Measurements from ENCODE around the gene DLG4.
"Not testable (repeated sequence)": the region's sequence is repeated elsewhere in the genome, so short reads cannot be mapped to it uniquely, and the experiment has no call there.

Gene DLG4

DNA sequence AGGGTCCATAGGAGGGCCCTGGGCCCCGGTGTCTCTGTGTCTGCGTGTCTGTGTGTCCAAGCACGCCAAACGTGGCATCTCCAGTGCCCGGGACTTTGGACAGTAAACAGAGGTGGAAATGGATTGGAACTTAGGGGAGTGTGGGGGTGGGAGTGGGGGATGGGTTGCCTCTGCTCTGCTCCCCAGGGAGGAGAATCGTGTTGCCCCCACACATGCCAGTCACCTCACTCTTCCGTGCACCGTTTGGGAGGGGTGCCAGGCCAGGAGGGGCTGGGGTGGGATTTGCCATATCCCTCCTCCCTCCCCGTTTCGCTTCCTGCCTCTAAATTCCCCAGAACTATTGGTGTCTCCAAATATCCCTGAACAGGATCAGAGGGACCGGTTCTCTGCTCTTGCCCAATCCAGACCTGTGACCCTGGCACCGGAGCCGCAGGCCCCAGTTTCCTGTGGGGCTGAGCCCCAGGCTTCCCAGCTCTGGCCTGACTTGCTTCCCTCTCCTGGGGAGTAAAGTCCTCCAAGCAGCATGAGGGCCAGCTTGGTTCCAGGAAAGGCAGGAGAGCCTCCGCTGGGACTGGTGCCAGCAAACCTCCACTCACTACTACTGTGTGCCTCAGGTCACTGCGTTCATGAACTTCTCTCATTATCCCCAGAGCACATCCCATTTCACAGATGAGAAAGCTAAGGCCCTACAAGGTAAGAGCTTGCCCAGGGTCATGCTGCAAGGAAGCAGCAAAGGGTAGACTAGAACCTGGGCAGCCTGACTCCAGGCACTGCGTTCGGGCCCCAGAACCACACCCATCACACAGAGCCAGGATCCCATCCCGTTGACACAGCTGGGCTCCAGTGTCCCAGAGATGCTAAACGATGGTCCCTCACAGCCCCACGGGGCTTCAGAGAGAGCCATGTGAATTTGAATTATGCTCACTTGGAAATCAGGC is 40.0 kb downstream of the DLG4 start, which contains the start of gene ASGR1:
Gene ASGR1, minus strand, starts transcription at position 54 of the 938 bp plus-strand sequence. CDS start 807 bp downstream, outside the sequence.
- DNase-seq = no peak

DNA sequence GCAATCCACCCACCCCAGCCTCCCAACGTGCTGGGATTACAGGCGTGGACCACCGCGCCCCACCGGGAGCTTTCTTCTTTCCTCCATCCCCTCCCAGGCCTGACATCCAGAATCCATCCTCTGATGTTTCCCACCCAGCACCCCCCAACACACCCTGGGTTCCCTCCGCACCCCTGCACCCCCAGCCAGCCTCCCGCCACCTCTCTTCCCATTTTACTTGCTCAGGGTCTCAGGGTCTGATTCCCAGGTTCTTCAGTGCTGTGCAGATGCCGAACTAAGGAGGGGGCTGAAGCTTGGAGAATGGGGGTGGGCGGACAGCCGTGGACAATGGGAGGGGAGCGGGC is 40.7 kb downstream of the DLG4 start:
- DNase-seq = no peak

DNA sequence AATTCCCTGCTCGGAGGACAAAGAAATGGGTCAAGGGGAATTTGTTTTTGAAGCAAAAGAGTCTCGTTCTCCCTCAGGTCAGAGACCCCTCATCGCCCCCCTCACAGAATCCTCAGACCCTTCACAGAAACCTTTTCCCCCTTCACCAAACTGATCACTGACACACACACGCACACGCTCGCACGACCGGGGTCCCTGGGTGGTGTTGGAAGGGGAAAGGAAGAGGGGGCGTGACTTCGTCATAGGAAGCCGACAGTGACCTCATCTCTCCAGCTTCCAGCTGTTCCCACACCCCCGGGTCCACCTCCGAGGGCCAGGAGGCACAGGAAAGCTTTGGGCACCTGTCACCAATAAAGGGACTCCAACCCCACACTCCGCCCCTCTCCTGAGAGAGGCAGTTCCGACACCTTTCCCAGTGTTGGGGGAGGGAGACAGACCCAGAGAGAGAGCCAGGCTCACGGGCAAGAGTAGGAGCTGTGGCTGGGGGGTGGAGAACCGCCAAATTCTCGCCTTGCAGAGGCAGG is 41.6 kb downstream of the DLG4 start:
- peak; percentile 38 to 65 for DNase-seq

DNA sequence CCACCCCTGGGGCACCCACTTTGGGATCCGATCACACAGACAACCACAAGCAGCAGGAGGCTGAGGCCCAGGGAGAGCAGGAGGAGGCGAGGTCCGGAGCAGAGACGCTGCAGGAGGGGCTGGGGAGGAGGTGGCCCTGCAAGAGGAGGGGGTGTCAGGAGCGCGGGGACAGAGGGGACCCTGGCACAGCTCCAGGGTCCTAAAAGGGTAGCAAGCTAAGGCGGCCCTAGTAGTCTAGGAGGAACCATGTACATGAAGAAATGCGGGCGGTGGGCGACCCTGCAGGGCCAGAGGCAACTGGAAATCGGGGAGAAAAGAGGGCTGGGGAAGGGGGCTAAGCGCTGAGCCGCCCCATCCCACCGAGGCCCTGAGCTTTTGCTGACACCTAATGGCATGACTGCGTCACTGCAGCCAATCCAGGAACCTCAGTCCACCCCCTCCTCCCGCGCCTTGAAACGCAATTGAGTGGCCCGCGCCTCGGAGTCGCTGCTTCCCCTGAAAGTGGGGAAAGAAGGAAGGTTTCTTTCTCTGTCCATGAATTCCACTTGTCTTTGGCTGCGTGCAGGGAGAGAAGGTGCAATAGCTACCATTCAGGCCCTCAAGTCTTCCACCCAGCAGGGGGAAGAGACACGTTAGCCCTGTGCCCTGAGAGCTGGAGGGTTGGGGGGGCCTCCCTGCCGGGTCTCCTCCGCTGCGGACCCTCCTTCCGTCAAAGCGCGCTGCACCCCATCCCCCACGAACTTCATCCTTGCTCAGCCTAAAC is 42.3 kb downstream of the DLG4 start:
- DNase-seq = peak; percentile 74 to 81

DNA sequence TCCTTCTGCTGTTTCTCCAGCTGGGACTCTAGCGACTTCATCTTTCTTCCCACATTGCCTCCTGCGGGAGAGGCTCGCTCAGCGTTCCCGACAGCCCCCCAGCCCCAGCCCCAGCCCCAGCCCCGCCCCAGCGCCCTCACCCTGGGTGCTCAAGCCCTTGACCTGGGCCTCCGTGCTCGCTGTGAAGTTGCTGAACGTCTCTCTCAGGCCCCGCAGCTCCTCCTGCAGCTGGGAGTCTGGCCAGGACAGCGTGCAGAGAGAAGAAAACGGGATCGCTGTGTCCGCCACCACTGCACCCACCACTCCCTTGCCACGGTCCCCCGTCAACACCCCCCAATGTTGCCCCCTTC is 42.8 kb downstream of the DLG4 start:
- DNase-seq = peak in 1 of 2 experiments; percentile 10

DNA sequence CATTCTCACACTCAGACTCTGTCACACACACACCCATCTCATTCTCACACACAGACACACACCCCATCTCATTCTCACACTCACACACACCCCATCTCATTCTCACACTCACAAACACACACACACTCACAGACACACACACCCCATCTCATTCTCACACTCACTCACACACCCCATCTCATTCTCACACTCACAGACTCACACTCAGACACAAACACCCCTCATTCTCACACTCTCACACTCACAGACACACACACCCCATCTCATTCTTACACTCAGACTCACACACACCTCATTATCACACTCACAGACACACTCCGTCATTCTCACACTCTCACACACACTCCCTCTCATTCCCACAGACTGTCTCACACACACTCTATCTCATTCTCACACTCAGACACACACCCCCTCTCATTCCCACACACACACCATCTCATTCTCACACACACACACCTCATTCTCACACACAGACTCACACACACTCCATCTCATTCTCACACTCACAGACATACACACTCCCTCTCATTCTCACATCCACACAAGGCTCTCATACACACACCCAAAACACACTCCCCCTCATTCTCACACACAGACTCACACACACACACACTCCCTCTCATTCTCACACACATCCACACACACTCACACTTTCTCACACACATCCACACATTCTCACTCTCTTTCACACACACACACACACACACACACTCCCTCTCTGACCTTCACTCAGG is 43.4 kb downstream of the DLG4 start:
- no peak for DNase-seq

DNA sequence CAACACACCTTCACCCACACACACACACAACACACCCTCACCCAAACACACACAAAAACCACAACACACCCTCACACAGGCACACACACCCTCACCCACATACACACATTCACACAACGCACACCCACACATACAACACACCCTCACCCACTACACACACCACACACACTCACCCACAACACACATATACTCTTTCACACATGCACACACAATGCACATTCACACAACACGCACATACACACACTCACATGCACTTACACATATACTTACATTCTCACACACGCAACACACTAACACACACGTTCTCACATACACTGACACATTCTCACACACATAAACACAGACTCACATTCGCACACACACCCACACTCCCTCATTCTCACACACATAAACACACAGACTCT is 44.3 kb downstream of the DLG4 start:
- no peak for DNase-seq

DNA sequence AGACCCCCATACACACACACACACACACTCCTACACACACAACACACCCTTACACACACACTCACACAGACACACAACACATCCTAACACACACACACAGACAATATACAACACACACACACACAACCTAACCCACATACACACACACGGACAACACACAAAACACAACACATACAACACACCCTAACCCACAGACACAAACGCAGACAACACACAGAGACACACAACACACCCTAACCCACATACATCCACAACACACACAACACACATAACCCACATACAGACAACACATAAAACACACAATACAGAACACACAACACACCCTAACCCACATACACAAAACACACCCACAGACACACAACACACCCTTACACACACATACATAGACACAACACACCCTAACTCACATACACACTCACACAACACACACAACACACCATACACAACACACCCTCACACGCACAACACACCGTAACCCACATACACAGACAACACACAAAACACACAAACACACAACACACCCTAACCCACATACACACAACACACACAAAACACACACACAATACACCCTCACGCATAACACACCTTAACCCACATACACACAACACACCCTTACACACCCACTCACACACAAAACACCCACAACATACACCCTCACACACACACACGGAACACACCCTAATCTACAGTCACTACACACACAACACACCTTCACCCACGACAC is 44.9 kb downstream of the DLG4 start:
- DNase-seq = no peak

DNA sequence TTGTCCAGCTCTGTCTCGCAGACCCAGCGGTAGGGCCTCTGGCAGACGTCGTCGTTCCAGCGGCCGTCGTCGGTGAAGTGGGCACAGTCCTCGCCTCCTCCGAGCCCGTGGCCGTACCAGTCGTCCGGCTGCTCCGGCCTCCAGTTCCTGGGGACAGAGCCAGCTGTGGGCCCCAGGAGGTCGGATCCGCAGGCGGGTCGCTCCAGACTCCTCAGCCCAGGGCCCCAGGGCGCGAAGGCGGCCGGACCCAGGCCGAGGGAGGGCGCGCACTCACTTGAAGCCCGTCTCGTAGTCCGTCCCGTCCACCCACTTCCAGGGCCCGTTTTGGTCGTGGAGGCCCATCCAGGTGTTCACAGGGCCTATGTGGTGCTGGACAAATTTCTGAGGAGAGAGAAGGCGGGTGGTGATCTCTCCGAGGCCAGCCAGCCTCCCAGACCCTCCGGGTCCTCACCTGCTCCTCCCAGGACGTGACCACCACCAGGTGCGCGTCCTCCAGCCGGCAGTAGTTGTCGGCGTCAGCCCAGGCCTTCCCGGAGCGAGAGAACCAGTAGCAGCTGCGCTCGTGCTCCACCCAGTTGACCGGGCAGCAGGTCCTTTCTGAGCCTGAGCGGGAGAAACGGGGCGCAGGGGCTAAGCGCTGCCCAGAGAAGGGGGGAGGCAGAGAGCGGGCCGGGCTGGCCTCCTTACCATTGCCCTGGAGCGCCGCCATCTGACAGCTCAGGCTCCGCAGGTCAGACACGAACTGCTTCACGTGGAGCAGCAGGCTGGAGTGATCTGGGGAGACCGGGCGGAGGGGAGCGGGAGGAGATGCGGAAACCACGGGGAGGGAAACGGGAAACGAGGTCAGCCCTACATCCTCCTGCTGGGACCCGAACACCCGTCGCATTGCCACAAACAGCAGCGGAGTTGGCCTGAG is 45.7 kb downstream of the DLG4 start:
- DNase-seq = peak in 1 of 2 experiments; percentile 46

DNA sequence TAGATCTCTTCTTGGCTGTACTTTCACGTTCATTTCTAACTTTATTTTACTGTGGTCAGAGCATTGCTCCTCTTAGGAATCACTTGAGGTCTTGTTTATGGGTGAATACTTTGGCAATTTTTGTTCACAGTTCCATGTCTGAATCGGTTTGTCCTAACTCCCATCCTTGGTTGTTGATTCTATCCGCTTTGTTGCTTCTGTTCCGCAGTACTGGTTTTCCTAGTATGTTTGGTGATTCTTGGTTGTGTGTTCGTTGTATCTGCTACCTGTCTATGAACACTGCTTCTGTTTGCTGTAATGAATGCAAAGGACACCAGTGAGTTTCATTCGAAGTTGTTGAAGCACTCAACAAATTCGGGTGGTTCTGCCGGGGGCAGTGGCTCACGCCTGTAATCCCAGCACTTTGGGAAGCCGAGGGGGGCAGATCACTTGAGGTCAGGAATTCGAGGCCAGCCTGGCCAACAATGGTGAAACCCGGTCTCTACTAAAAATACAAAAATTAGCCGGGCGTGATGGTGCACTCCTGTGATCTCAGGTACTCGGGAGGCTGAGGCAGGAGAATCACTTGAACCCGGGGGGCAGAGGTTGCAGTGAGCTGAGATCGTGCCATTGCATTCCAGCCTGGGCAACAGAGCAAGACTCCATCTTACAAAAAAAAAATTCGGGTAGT is 47.0 kb downstream of the DLG4 start:
- DNase-seq = not testable (repeated sequence)

DNA sequence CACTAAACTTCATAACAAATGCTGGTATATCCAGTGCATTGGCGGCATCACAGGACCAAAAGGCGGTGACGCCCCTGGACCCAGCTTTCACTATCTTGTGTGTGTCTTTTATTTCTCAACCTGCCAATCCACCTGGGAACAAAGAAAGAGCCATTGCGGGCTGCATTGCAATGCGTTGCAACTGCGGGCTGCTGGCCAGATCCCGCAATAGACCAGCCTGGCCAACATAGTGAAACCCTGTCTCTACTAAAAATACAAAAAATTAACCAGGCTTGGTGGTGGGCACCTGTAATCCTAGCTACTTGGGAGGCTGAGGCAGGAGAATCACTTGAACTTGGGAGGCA is 50.1 kb downstream of the DLG4 start:
- DNase-seq = not testable (repeated sequence)

DNA sequence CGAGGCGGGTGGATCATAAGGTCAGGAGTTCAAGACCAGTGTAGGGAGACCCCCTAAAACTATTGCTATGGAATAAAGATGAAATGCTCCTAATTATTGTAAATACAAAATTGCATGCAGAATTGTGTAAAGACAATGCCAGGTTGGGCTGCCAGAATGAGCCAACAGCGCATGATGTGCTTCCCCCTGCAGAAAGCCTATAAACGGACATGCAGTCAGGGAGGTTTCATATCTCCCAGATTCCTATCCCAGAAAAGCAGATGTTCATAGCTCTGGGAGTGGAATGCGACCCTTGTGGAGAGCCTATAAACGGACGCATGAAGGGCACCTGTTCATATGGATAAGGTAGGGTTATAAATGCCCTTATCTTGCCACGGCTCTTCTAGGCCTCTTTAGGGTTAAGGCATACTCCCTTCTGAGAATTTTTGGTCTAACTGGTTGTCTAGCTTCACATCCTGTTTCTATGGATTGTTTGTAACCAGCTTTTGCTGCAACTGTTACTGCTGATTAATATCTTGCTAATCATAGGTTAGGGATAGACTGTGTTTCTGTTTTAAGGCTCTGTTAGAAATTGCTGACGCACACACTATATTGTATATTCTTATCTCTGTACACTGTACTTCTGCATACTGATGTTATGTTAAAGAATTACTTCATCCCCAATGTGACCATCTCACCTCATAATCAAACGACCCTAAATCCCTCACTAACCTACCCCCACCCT is 50.6 kb downstream of the DLG4 start:
- not testable (repeated sequence) for DNase-seq

DNA sequence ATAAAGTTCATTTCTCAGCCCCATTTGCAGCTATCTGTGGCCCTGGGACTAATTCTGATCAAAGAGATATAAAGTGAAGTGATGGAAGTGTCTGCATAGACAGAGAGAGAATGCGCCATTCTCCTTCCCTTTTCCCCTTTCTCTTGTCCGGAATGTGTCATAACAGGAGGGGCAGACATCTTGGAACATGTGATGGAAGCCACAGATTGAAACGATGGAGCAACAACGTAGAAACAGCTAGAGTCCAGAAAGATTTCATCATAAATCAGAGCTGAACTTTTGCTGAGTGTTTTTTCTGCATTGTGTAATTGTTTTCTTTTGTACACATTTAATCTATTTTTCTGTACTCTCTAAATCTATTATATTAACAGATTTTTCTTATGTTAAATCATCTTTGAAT is 51.8 kb downstream of the DLG4 start:
- DNase-seq = no peak

DNA sequence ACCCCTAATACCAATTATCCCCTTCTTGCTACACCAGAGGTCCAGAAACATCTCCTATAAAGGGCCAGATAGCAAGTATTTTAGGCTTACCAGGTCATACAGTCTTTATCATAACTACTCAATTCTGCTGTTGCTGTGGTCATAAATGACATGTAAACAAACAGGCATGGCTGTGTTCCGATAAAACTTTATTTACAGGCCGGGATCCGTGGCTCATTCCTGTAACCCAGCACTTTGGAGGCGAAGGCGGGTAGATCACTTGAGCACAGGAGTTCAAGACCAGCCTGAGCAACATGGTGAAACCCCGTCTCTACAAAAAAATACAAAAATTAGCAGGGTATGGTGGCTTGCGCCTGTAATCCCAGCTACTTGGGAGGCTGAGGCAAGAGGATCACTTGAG is 52.8 kb downstream of the DLG4 start:
- no peak for DNase-seq

DNA sequence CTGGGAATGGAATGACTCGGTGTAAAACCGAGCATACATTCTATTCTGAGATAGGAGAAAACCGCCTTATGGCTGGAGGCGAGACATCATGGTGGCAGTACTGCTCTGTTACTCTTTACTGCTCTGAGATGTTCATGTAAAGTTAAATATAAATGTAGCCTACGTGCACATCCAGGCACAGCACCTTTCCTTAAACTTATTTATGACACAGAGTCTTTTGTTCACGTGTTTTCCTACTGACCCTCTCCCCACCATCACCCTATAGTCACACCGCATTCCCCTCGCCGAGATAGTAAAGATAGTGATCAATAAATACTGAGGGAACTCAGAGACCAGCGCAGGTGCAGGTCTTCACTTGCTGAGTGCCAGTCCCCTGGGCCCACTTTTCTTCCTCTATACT is 60.1 kb downstream of the DLG4 start:
- not testable (repeated sequence) for DNase-seq

DNA sequence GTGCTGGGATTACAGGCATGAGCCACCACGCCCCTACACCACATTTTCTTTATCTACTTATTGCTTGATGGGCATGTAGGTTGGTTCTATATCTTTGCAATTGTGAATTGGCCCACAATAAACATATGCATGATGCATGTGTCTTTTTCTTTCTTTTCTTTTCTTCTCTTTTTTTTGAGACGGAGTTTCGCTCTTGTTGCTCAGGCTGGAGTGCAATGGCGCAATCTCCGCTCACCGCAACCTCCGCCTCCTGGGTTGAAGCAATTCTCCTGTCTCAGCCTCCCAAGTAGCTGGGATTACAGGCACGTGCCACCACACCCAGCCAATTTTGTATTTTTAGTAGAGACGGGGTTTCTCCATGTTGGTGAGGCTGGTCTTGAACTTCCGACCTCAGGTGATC is 61.2 kb downstream of the DLG4 start:
- not testable (repeated sequence) for DNase-seq

DNA sequence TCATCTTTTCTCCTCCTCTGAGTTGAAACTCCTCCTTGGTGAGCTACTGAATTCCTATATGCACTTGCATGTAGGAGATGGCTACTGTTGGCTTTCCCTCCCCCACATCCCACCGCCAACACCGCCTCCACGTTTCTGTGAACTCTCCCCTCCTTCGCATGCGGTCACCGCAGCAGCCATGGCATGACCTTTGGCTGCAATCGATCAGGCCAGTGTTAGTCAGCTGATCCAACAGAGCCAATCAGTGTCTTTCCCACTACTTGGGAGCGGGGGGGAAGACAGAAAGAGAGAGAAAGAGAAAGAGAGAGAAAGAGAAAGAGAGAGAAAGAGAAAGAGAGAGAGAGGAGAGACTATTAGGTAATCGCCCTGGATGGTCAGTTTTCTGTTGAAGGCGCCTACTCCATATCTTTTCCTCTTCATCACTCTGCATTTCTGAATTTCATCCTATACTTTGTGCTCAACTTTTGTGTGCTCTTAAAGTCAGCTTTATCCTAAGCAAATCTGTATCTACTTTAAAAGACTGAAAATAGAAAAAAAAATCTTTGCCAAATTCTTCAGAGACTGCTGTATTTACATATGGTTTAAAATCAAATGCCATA is 63.2 kb downstream of the DLG4 start:
- no peak for DNase-seq

DNA sequence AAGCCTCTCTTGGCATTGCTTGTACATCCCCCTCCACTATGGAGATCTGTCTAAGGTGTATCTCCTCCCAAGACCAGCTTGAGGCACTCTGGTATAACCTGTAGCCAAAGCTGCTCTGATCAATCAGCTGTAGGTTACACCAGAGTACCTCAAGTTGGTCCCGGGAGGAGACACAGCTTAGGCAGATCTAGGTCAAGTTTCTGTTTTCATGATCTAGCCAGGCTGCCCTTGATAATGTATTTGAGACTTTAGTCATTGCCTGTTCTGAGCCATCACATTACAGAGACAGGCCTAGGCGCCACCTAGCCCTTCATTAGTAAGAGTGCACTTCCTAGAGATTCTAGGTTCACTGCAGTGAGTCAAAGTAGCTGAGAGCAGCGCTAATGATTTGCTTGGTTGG is 71.9 kb downstream of the DLG4 start:
- DNase-seq = no peak

DNA sequence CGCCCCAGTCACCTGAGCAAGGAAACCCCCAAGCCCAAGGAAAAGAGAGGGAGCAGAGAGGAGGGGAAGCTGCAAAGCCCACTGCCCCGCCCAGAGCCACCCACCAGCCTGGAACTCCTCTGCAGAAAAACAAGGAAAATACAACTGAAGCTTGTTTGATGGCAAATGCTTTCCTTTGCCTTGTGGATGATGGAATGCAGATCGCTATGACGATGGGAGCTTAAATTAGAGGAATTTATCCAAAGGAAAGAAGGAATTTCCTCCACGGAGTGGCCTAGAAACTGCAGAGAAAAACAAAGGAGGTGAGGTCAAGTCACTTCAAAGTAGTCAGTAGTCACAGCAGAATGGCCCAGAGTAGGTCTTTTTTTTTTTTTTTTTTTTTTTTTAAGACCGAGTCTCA is 73.5 kb downstream of the DLG4 start:
- DNase-seq = no peak

DNA sequence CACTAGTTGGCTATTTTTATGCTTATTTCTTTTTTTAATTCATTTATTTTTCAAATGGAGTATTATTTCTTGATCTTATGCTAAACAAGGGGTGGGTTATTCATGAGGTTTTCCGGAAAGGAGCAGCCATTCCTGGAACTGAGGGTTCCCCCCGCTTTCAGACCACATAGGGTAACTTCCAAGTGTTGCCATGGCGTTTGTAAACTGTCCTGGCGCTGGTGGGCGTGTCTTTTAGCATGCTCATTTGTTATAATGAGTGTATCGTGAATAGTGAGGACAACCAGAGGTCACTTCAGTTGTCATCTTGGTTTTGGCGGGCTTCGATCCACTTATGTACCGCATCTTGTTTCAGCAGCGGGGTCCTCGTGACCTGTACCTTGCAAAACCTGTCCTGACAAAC is 75.4 kb downstream of the DLG4 start:
- no peak for DNase-seq
